HepG2 (cell line): Measurements from ENCODE around the gene RBCK1. TPM values are rescaled to one million over a fixed set of nuclear protein-coding genes. Genes with fewer than 3 reads are reported as not detected.
A peak's percentile ranks its signal among the peaks of the same experiment; 100 is the strongest.

Experiments used
- ATAC-seq: fragments of 200-7000 bp; cut with Tn5 transposase; 3 replicates; pipeline ENCODE4 v1.9.1; 2020; ENCODE audit warnings: mild to moderate bottlenecking, moderate library complexity
- BruUV-seq: library from RNA; stranded (reverse); fragments of 400-500 nt; replicated peaks from 2 replicates; lab custom pipeline; 2021; lab: Mats Ljungman, UMichigan
- CTCF ChIA-PET: fragments of 300-600 bp; formaldehyde crosslinking; extraction: SDS; loops from one replicate; lab custom pipeline; 2021; ENCODE audit warnings: low total read pairs, inconsistent platforms, low intra/inter-chr PET ratio; lab: Yijun Ruan, JAX
- POLR2A ChIA-PET: fragments of 350-600 bp; sonication (Branson Sonifier 250); formaldehyde crosslinking; loops from one replicate; lab custom pipeline; 2020; ENCODE audit warnings: antibody characterized with exemption, inconsistent platforms; lab: Yijun Ruan, JAX
- DNase-seq: peaks from one replicate; pipeline ENCODE4 v3.0.0-alpha.2; 2015; ENCODE audit warnings: low spot score
- FAIRE-seq: peaks from 3 replicates; lab custom pipeline; 2011; peaks lifted over from hg19 to GRCh38; lab: Jason Lieb, UNC
- H2AFZ ChIP-seq: one replicate; pipeline ENCODE4 v1.6.1; 2011; ENCODE audit warnings: low read length, inconsistent platforms
- H3K27ac ChIP-seq: fragments of 300-600 bp; 3 replicates; pipeline ENCODE4 v1.8.0; 2011; ENCODE audit warnings: mixed run types, mild to moderate bottlenecking, mixed read lengths, low read length, inconsistent platforms; ENCODE audit not compliant: insufficient read depth; ENCODE audit errors: extremely low read length
- H3K27me3 ChIP-seq, 2 experiments: fragments of 200-600 bp in 1 of 2; 2 replicates in 1 of 2; 3 replicates in 1 of 2; pipeline versions ENCODE4 v1.6.0 to v1.8.0; 2011; ENCODE audit warnings: low read length in 2 of 2, mild to moderate bottlenecking in 2 of 2, moderate library complexity in 2 of 2, inconsistent platforms in 1 of 2; ENCODE audit not compliant: insufficient read depth in 2 of 2, control insufficient read depth in 1 of 2
- H3K36me3 ChIP-seq, 2 experiments: fragments of 200-600 bp in 1 of 2; replicated peaks in 1 of 2; 2 replicates in 1 of 2; 3 replicates in 1 of 2; pipeline versions ENCODE4 v1.5.1 to v1.8.0; 2011; ENCODE audit warnings: low read length in 2 of 2, inconsistent platforms in 1 of 2; ENCODE audit not compliant: insufficient read depth in 2 of 2, control insufficient read depth in 1 of 2
- H3K4me1 ChIP-seq: 2 replicates; pipeline ENCODE4 v1.5.1; 2012; ENCODE audit warnings: low read length, inconsistent platforms; ENCODE audit not compliant: insufficient read depth
- H3K4me2 ChIP-seq: 2 replicates; pipeline ENCODE4 v1.6.0; 2011; ENCODE audit warnings: low read depth, low read length, inconsistent platforms
- H3K4me3 ChIP-seq, 3 experiments: fragments of 200-600 bp in 1 of 3; sonication (generic), shearing (Covaris generic) in 1 of 3; replicated peaks in 1 of 3; 2 replicates each; pipeline ENCODE4 v1.5.1; 2011 to 2016; ENCODE audit warnings: low read length in 3 of 3, inconsistent platforms in 2 of 3, low read depth in 2 of 3, mild to moderate bottlenecking in 2 of 3, control low read depth in 1 of 3, mixed read lengths in 1 of 3; ENCODE audit not compliant: insufficient read depth in 1 of 3
- H3K79me2 ChIP-seq: one replicate; pipeline ENCODE4 v1.6.1; 2011; ENCODE audit warnings: low read length, inconsistent platforms; ENCODE audit not compliant: insufficient read depth
- H3K9ac ChIP-seq: 2 replicates; pipeline ENCODE4 v1.6.0; 2011; ENCODE audit warnings: mild to moderate bottlenecking, low read depth, low read length, inconsistent platforms; ENCODE audit not compliant: insufficient read depth
- H3K9me3 ChIP-seq: 2 replicates; pipeline ENCODE4 v1.5.1; 2012; ENCODE audit warnings: mild to moderate bottlenecking, low read length
- H4K20me1 ChIP-seq: 2 replicates; pipeline ENCODE4 v1.6.0; 2011; ENCODE audit warnings: inconsistent platforms, mild to moderate bottlenecking, low read length, moderate library complexity; ENCODE audit not compliant: insufficient read depth
- ATF1 ChIP-seq: IDR thresholded peaks from 2 replicates; pipeline ENCODE4 v1.6.1; 2016; ENCODE audit warnings: mild to moderate bottlenecking, control low read depth
- BRCA1 ChIP-seq: sonication (generic); formaldehyde crosslinking; IDR thresholded peaks from 2 replicates; pipeline ENCODE4 v1.4.0; 2020; ENCODE audit warnings: missing genetic modification reagents
- CBX5 ChIP-seq: sonication (generic); formaldehyde crosslinking; IDR thresholded peaks from 2 replicates; pipeline ENCODE4 v1.4.0; 2020; ENCODE audit warnings: missing genetic modification reagents, borderline replicate concordance
- CC2D1A ChIP-seq: sonication (generic); formaldehyde crosslinking; IDR thresholded peaks from 2 replicates; pipeline ENCODE4 v1.8.1; 2023; ENCODE audit warnings: mild to moderate bottlenecking, missing genetic modification reagents
- CERS6 ChIP-seq: sonication (generic); formaldehyde crosslinking; IDR thresholded peaks from 2 replicates; pipeline ENCODE4 v1.5.0; 2020; ENCODE audit warnings: missing genetic modification reagents
- EP300 ChIP-seq, 3 experiments: sonication (generic) in 1 of 3; formaldehyde crosslinking in 1 of 3; IDR thresholded peaks; 2 replicates each; pipeline versions ENCODE4 v1.5.1 to v1.6.1; 2011 to 2020; ENCODE audit warnings: low read depth in 2 of 3, low read length in 2 of 3, borderline replicate concordance in 1 of 3, improper control_type of control experiment in 1 of 3, mild to moderate bottlenecking in 1 of 3, missing genetic modification reagents in 1 of 3, moderate library complexity in 1 of 3
- ISX ChIP-seq: sonication (generic); formaldehyde crosslinking; conservative IDR thresholded peaks from 2 replicates; pipeline ENCODE4 v1.5.0; 2020; ENCODE audit warnings: missing genetic modification reagents
- JUN ChIP-seq: sonication (generic); formaldehyde crosslinking; IDR thresholded peaks from 2 replicates; pipeline ENCODE4 v1.4.0; 2020; ENCODE audit warnings: mild to moderate bottlenecking, missing genetic modification reagents
- KLF13 ChIP-seq: sonication (generic); formaldehyde crosslinking; IDR thresholded peaks from 2 replicates; pipeline ENCODE4 v1.4.0; 2020; ENCODE audit warnings: mild to moderate bottlenecking, missing genetic modification reagents
- KMT2B ChIP-seq: IDR thresholded peaks from 2 replicates; pipeline ENCODE4 v1.6.1; 2016; ENCODE audit warnings: missing genetic modification reagents, missing compliant biosample characterization
- MTA1 ChIP-seq: sonication (generic); formaldehyde crosslinking; IDR thresholded peaks from 2 replicates; pipeline ENCODE4 v1.4.0; 2020; ENCODE audit warnings: missing genetic modification reagents, mild to moderate bottlenecking, borderline replicate concordance
- MXD4 ChIP-seq: IDR thresholded peaks from 2 replicates; pipeline ENCODE4 v1.6.1; 2016; ENCODE audit warnings: mild to moderate bottlenecking, missing biosample characterization, missing genetic modification reagents
- NFKB2 ChIP-seq: sonication (generic); formaldehyde crosslinking; IDR thresholded peaks from 2 replicates; pipeline ENCODE4 v1.4.0; 2020; ENCODE audit warnings: missing genetic modification reagents, borderline replicate concordance
- PHF8 ChIP-seq: sonication (generic); formaldehyde crosslinking; IDR thresholded peaks from 2 replicates; pipeline ENCODE4 v1.5.0; 2020; ENCODE audit warnings: missing genetic modification reagents
- RARA ChIP-seq: IDR thresholded peaks from 2 replicates; pipeline ENCODE4 v1.6.1; 2016; ENCODE audit warnings: missing genetic modification reagents, missing compliant biosample characterization
- SALL1 ChIP-seq: sonication (generic); formaldehyde crosslinking; IDR thresholded peaks from 2 replicates; pipeline ENCODE4 v1.8.0; 2022; ENCODE audit warnings: mild to moderate bottlenecking, missing genetic modification reagents
- SIN3B ChIP-seq: fragments of 150-350 bp; IDR thresholded peaks from 2 replicates; pipeline ENCODE4 v1.6.1; 2014; ENCODE audit warnings: low read length
- SNAI1 ChIP-seq: sonication (generic); formaldehyde crosslinking; IDR thresholded peaks from 2 replicates; pipeline ENCODE4 v1.5.0; 2020; ENCODE audit warnings: mild to moderate bottlenecking, missing genetic modification reagents, borderline replicate concordance
- SYNCRIP ChIP-seq: fragments of 200-400 bp; formaldehyde crosslinking; IDR thresholded peaks from 2 replicates; pipeline ENCODE4 v1.6.1; 2018; ENCODE audit warnings: mild to moderate bottlenecking, low read depth, low read length; ENCODE audit not compliant: insufficient read depth
- TCF7 ChIP-seq: sonication (generic); IDR thresholded peaks from 2 replicates; pipeline ENCODE4 v1.6.1; 2016; ENCODE audit warnings: antibody characterized with exemption, low read depth
- ZFP90 ChIP-seq: sonication (generic); formaldehyde crosslinking; IDR thresholded peaks from 2 replicates; pipeline ENCODE4 v1.8.0; 2022; ENCODE audit warnings: missing genetic modification reagents, mild to moderate bottlenecking, inconsistent platforms, borderline replicate concordance
- ZNF143 ChIP-seq: sonication (generic); formaldehyde crosslinking; IDR thresholded peaks from 2 replicates; pipeline ENCODE4 v1.4.0; 2020; ENCODE audit warnings: missing genetic modification reagents
- ZNF546 ChIP-seq: sonication (generic); formaldehyde crosslinking; conservative IDR thresholded peaks from 2 replicates; pipeline ENCODE4 v1.8.1; 2023; ENCODE audit warnings: mild to moderate bottlenecking, missing genetic modification reagents
- ZNF556 ChIP-seq: sonication (generic); formaldehyde crosslinking; IDR thresholded peaks from 2 replicates; pipeline ENCODE4 v1.4.0; 2020; ENCODE audit warnings: mild to moderate bottlenecking, missing genetic modification reagents, borderline replicate concordance
- ZSCAN29 ChIP-seq: sonication (generic); formaldehyde crosslinking; conservative IDR thresholded peaks from 2 replicates; pipeline ENCODE4 v1.4.0; 2020; ENCODE audit warnings: mild to moderate bottlenecking, missing genetic modification reagents
- WGBS: methylation state at CpG from one replicate; pipeline ENCODE4 v1.1.6; 2017; ENCODE audit warnings: low lambda C conversion rate; 5-methylcytosine and 5-hydroxymethylcytosine counted together
- in situ Hi-C: cut with HindIII; loops from 2 replicates; pipeline ENCODE4 v1.10.0; 2017; ENCODE audit warnings: low pct_unique_long_range_greater_than_20kb; ENCODE audit not compliant: extremely low pct_ligation_motif_present
- intact Hi-C: fragments of 100-400 bp; cut with micrococcal nuclease; formaldehyde crosslinking; loops from one replicate; pipeline ENCODE4 v1.10.0; 2022; ENCODE audit not compliant: unreplicated experiment
- polyA plus RNA-seq, 8 experiments: library from polyadenylated mRNA; depleted of rRNA in 3 of 8; stranded (reverse) in 7 of 8; unstranded in 1 of 8; fragments of >200 nt; fragmentation: Illumina TruSeq in 4 of 8; extraction: Trizol in 4 of 8; gene quantifications; 2 replicates each; pipeline versions ENCODE4 v1.2.1 to v1.2.3, GENCODE V29; 2011 to 2016; ENCODE audit warnings: low read depth in 4 of 8, missing spikeins in 1 of 8, mixed read lengths in 1 of 8; ENCODE audit not compliant: insufficient read depth in 1 of 8
- total RNA-seq, 5 experiments: library from RNA; depleted of rRNA; stranded (reverse); fragments of >200 nt; fragmentation: Illumina TruSeq; extraction: Trizol; gene quantifications; 2 replicates each; pipeline ENCODE4 v1.2.3, GENCODE V29; 2016; ENCODE audit warnings: low read depth in 1 of 5

RBCK1 gene
- total and polyA plus RNA-seq, 2 of the 13 experiments (the other 11 are each of a cell fraction or from before 2014, with no cell fraction given) = 149 to 215 TPM

- Histone ChIP-seq H3K9me3 (no peaks in the 10 kb centered on the region), H3K4me3 (peak overlapping the region; percentile 81 to 96 (median 91)), H3K9ac (peak overlapping the region; percentile 86), H3K4me2 (peak overlapping the region; percentile 92), H2AFZ (no peak overlapping the region), H3K36me3 (no peaks in the 10 kb centered on the region), H4K20me1 (peaks cover 33% of the 10 kb centered on the region), H3K79me2 (peaks cover 51% of the 10 kb centered on the region), H3K27ac (peak overlapping the region; percentile 75), H3K4me1 (peaks cover 41% of the 10 kb centered on the region), H3K27me3 (no peaks in the 10 kb centered on the region; a peak in 1 of 5 replicates)
- intact Hi-C loops = loop anchor here (1.0 kb wide), 1 partner anchor 18 kb away; no protein-coding TSS in a partner anchor
- FAIRE-seq = no peak
- TSS peak; percentile 51 for BruUV-seq
- POLR2A ChIA-PET = interaction anchor here (0.6 to 3.0 kb wide), 14 partner anchors 11 to 114 kb away, joined by 3 to 13 read pairs (median 4); partner anchors contain the start of gene TRIB3
- DNase-seq = no peak
- 5% methylated on average over 59 of the region's 60 CpGs for WGBS
- CTCF ChIA-PET = no interaction called here
- in situ Hi-C loops = no loop called here
- ATAC-seq = peak; percentile 66
- TF ChIP-seq KLF13 (CRISPR knock-in tag) (no peak; the same call in 1 of the 2 replicates), SNAI1 (CRISPR knock-in tag) (peak; percentile 39; the same call in 1 of the 2 replicates), CERS6 (CRISPR knock-in tag) (no peak), KMT2B (CRISPR knock-in tag) (peak; percentile 32), BRCA1 (no peak), EP300 (IDR thresholded peaks at IDR 0.05; ENCODE audit: low read depth in 2 of 2, low read length in 2 of 2) (no peak), EP300 (CRISPR knock-in tag; IDR thresholded peaks at IDR 0.05; ENCODE audit: borderline replicate concordance) (no peak), JUN (CRISPR knock-in tag) (0 out of 2 replicates have a peak, but pooled peaks have one; percentile 19), SALL1 (CRISPR knock-in tag) (0 out of 2 replicates have a peak, but pooled peaks have one; percentile 54), ZNF546 (CRISPR knock-in tag) (peak; percentile 28; the same call in 1 of the 2 replicates), CBX5 (CRISPR knock-in tag) (no peak), ZNF143 (no peak; the same call in 1 of the 2 replicates), ISX (CRISPR knock-in tag) (0 out of 2 replicates have a peak, but pooled peaks have one; percentile 40), ZSCAN29 (no peak), TCF7 (no peak), CC2D1A (CRISPR knock-in tag) (no peak), SYNCRIP (no peak), SIN3B (no peak), NFKB2 (CRISPR knock-in tag) (0 out of 2 replicates have a peak, but pooled peaks have one; percentile 38), MXD4 (CRISPR knock-in tag) (no peak), ZFP90 (CRISPR knock-in tag) (0 out of 2 replicates have a peak, but pooled peaks have one; percentile 45), RARA (no peak; the same call in 1 of the 2 replicates), MTA1 (0 out of 2 replicates have a peak, but pooled peaks have one; percentile 25), PHF8 (CRISPR knock-in tag) (peak; percentile 45), ZNF556 (CRISPR knock-in tag) (no peak), ATF1 (CRISPR knock-in tag) (no peak)
These were observed 53.4 kb downstream of the RBCK1 start for GRCh38 chr20:461254-462198.
